HEK293T (cell line): ENCODE measurements around the gene KREMEN2.
"Not testable (repeated sequence)": the region's sequence is repeated elsewhere in the genome, so short reads cannot be mapped to it uniquely, and the experiment has no call there.

Experiments
- CTCF ChIA-PET: fragments of 350-600 bp; formaldehyde crosslinking; extraction: SDS; loops from one replicate; lab custom pipeline; 2021; ENCODE audit warnings: antibody characterized with exemption, inconsistent platforms; lab: Yijun Ruan, JAX
- POLR2A ChIA-PET: fragments of 350-600 bp; formaldehyde crosslinking; extraction: SDS; loops from one replicate; lab custom pipeline; 2020; ENCODE audit warnings: antibody characterized with exemption, inconsistent platforms; lab: Yijun Ruan, JAX
- DNase-seq: peaks from one replicate; pipeline ENCODE4 v3.0.0; 2012; ENCODE audit warnings: mixed read lengths; ENCODE audit errors: extremely low spot score
- ARNT ChIP-seq: fragments of 450-650 bp; IDR thresholded peaks from 2 replicates; pipeline ENCODE4 v1.6.1; 2017; ENCODE audit warnings: mild to moderate bottlenecking
- BHLHE40 ChIP-seq: fragments of 450-650 bp; IDR thresholded peaks from 2 replicates; pipeline ENCODE4 v1.6.1; 2016; ENCODE audit warnings: mild to moderate bottlenecking, moderate library complexity, borderline replicate concordance
- CTBP1 ChIP-seq: fragments of 450-650 bp; IDR thresholded peaks from 2 replicates; pipeline ENCODE4 v1.6.1; 2016; ENCODE audit warnings: borderline replicate concordance
- ELF4 ChIP-seq: fragments of 450-650 bp; IDR thresholded peaks from 2 replicates; pipeline ENCODE4 v1.6.1; 2017; ENCODE audit warnings: antibody characterized with exemption
- FOXA1 ChIP-seq: fragments of 450-650 bp; IDR thresholded peaks from 2 replicates; pipeline ENCODE4 v1.6.1; 2016; ENCODE audit warnings: mild to moderate bottlenecking
- FOXK2 ChIP-seq: fragments of 450-650 bp; IDR thresholded peaks from 2 replicates; pipeline ENCODE4 v1.6.1; 2016; ENCODE audit warnings: mild to moderate bottlenecking
- FOXM1 ChIP-seq: fragments of 450-650 bp; IDR thresholded peaks from 2 replicates; pipeline ENCODE4 v1.6.1; 2017; ENCODE audit warnings: mild to moderate bottlenecking, borderline replicate concordance
- HDGF ChIP-seq: fragments of 450-650 bp; IDR thresholded peaks from 2 replicates; pipeline ENCODE4 v1.6.1; 2017; ENCODE audit warnings: antibody characterized with exemption, borderline replicate concordance
- L3MBTL2 ChIP-seq: fragments of 450-650 bp; conservative IDR thresholded peaks from 2 replicates; pipeline ENCODE4 v1.6.1; 2016; ENCODE audit warnings: mild to moderate bottlenecking
- LEF1 ChIP-seq: fragments of 450-650 bp; IDR thresholded peaks from 2 replicates; pipeline ENCODE4 v1.6.1; 2017; ENCODE audit warnings: mild to moderate bottlenecking, borderline replicate concordance
- NFRKB ChIP-seq: fragments of 450-650 bp; IDR thresholded peaks from 2 replicates; pipeline ENCODE4 v1.6.1; 2016; ENCODE audit warnings: mild to moderate bottlenecking, moderate library complexity
- PKNOX1 ChIP-seq: fragments of 450-650 bp; IDR thresholded peaks from 2 replicates; pipeline ENCODE4 v1.6.1; 2016
- SP1 ChIP-seq: fragments of 450-650 bp; IDR thresholded peaks from 2 replicates; pipeline ENCODE4 v1.6.1; 2017
- SUZ12 ChIP-seq: fragments of 450-650 bp; IDR thresholded peaks from 2 replicates; pipeline ENCODE4 v1.6.1; 2016; ENCODE audit warnings: mild to moderate bottlenecking
- TARDBP ChIP-seq: fragments of 450-650 bp; IDR thresholded peaks from 2 replicates; pipeline ENCODE4 v1.6.1; 2016
- ZNF384 ChIP-seq: fragments of 450-650 bp; IDR thresholded peaks from 2 replicates; pipeline ENCODE4 v1.6.1; 2016

KREMEN2 gene

DNA sequence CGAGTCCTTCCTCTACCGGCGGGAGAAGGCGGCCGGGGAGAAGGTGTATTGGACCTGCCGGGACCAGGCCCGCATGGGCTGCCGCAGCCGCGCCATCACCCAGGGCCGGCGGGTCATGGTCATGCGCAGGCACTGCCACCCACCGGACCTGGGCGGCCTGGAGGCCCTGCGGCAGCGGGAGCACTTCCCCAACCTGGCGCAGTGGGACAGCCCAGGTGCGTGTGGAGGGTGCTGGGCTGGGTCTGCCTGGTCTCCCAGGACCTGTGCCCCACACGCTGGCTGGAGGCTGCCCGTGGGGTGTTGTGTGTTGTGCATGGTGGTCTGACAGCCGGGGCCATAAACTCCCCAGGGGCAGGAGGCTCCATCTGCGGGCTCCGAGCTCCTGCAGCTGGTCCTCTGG is 26.9 kb upstream of the KREMEN2 start:
- no peak for TF ChIP-seq ELF4
- ChIA-PET POLR2A (no interaction called here), CTCF (interaction anchor here (1.1 kb wide), 1 partner anchor 10 kb away, joined by 5 read pairs; no protein-coding TSS in a partner anchor)
- no peak for DNase-seq

GRCh38 chr16:2938206-2938605 is 25.9 kb upstream of the KREMEN2 start:
- CTCF ChIA-PET: no interaction called here
- TF ChIP-seq L3MBTL2: no peak
- no peak for TF ChIP-seq FOXM1
- TF ChIP-seq ELF4: no peak
- no peak for TF ChIP-seq PKNOX1
- TF ChIP-seq NFRKB: no peak
- TF ChIP-seq BHLHE40: no peak
- no peak for TF ChIP-seq LEF1
- no peak for TF ChIP-seq ARNT
- TF ChIP-seq FOXK2: no peak
- TF ChIP-seq SP1: no peak
- no peak for TF ChIP-seq FOXA1
- no peak for TF ChIP-seq TARDBP
- DNase-seq: no peak
- POLR2A ChIA-PET: no interaction called here

DNA sequence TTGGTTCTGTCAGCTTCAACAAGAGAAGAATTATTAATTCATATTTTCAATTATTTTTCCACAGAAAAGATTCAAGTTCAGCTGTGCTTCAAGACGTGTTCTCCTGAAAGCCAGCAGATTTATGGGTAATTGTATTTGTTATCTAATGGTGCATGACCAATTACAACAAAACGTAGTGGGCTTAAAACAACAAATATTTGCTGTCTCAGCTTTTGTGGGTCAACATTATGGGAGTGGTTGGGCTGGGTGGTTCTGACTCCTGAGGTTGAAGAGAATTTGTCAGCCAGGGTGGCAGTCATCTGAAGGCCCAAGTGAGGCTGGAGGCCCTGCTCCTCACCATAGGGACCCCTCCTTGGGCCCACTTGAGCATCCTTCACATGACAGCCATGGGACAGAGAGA is 24.1 kb upstream of the KREMEN2 start:
- TF ChIP-seq LEF1 (no peak), SP1 (no peak), FOXM1 (no peak), FOXA1 (no peak), ARNT (no peak), L3MBTL2 (no peak), FOXK2 (no peak), SUZ12 (no peak)
- CTCF ChIA-PET: interaction anchor here (1.1 kb wide), 1 partner anchor 13 kb away, joined by 5 read pairs; no protein-coding TSS in a partner anchor
- DNase-seq: no peak
- POLR2A ChIA-PET: no interaction called here

- ChIA-PET CTCF (interaction anchor here (2.0 kb wide), 1 partner anchor 15 kb away, joined by 4 read pairs; no protein-coding TSS in a partner anchor), POLR2A (no interaction called here)
- TF ChIP-seq L3MBTL2 (no peak), FOXK2 (no peak), ARNT (no peak), SP1 (no peak), LEF1 (no peak), CTBP1 (no peak), BHLHE40 (no peak), NFRKB (no peak), SUZ12 (no peak), FOXA1 (no peak), FOXM1 (no peak)
- no peak for DNase-seq
These were observed 22.0 kb upstream of the KREMEN2 start for GRCh38 chr16:2942045-2942444.

DNA sequence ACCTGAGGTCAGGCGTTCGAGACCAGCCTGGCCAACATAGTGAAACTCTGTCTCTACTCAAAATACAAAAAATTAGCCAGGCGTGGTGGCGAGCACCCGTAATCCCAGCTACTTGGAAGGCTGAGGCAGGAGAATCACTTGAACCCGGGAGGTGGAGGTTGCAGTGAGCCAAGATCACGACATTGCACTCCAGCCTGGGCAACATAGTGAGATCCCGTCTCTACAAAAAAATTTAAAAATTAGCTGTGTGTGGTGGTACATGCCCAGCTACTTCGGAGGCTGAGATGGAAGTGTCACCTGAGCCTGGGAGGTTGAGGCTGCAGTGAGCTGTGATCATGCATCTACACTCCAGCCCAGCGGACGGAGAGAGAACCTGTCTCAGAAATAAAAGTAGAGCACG is 20.4 kb upstream of the KREMEN2 start:
- ChIA-PET POLR2A (interaction anchor here (0.9 kb wide), 1 partner anchor 12 kb away, joined by 3 read pairs; no protein-coding TSS in a partner anchor), CTCF (interaction anchor here (0.6 to 2.0 kb wide), 2 partner anchors 16 to 74 kb away, joined by 3 to 4 read pairs; partner anchors contain the start of gene CLDN6)
- DNase-seq: not testable (repeated sequence)

GRCh38 chr16:2946649-2947048 is 17.4 kb upstream of the KREMEN2 start:
- TF ChIP-seq SUZ12 (no peak), NFRKB (no peak), FOXM1 (no peak), TARDBP (no peak), FOXA1 (no peak), LEF1 (no peak), ARNT (no peak), HDGF (no peak), CTBP1 (no peak), L3MBTL2 (no peak), BHLHE40 (no peak), ELF4 (no peak), ZNF384 (no peak), PKNOX1 (no peak), FOXK2 (no peak), SP1 (no peak)
- CTCF ChIA-PET: no interaction called here
- no peak for DNase-seq
- POLR2A ChIA-PET: no interaction called here

DNA sequence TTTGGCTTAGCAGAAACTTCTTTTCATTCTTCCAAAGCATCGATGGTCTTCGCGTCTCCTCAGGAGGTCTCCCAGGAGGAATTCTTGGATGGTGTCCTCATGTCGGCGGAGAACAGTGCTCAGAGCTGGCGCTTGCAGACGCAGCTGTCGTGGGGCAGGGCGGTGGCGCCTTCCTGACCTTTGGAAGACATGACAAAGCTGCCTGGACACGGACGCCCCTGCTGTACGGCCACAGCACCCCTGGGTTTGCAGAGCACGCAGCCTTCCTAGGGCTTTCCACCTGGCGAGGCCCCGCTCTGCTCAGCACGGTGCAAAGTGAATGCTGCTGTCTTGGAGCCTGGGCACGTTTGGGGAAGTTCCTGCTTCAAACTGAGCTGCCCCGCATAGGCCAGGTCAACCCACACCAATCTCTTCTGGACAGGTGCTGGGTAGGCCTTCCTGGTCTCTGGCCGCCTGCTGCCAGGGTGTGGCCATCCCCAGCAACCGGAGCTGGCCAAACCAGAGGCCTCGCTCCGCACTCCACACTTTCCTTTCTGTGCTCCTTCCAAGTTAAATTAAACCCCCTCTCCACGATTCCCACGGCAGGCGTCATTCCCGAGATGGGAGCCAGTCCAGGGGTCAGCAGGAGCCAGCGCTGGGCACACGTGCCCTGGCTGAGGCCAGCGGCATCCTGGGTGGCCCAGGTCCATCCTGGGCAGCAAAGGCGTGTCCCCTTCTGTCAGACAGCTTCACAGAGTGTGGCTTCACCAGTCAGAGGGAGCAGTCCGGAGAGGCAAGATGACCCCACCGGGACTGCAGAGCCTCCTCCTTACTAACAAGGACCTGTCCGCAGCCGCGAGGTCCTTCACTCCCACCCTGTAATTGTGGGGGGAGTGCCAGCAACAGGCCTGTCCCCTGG is 15.0 kb upstream of the KREMEN2 start:
- ChIA-PET POLR2A (no interaction called here), CTCF (no interaction called here)
- no peak for DNase-seq
- no peak for TF ChIP-seq ELF4
- no peak for TF ChIP-seq ZNF384
- no peak for TF ChIP-seq LEF1
- no peak for TF ChIP-seq FOXA1
- TF ChIP-seq SP1: no peak
- no peak for TF ChIP-seq PKNOX1
- TF ChIP-seq NFRKB: no peak
